Stimulated activated CD4-positive, alpha-beta T cell treated with anti-CD3 and anti-CD28 coated beads, TNF-alpha, amount 100 ng/mL, for 24 hours (primary cell): ENCODE measurements around the gene DNAJC1.

Source experiments
- DNase-seq, 3 experiments: peaks; one replicate each; pipeline ENCODE4 v3.0.0-alpha.2; 2020; ENCODE audit warnings: low read depth in 3 of 3

The DNAJC1 gene

GRCh38 chr10:21759232-21759631 is 244.3 kb downstream of the DNAJC1 start:
- no peak for DNase-seq

GRCh38 chr10:21758696-21759095 is 244.8 kb downstream of the DNAJC1 start:
- DNase-seq = no peak

- no peak for DNase-seq
Observed at GRCh38 chr10:21758239-21758638, 245.3 kb downstream of the DNAJC1 start.

- no peak for DNase-seq
Observed at GRCh38 chr10:21757185-21757901, 246.2 kb downstream of the DNAJC1 start.

GRCh38 chr10:21756707-21757106 is 246.8 kb downstream of the DNAJC1 start:
- no peak for DNase-seq

GRCh38 chr10:21754410-21755011 is 249.0 kb downstream of the DNAJC1 start:
- no peak for DNase-seq

GRCh38 chr10:21753497-21754270 is 249.8 kb downstream of the DNAJC1 start:
- no peak for DNase-seq

GRCh38 chr10:21751341-21752310 is 251.9 kb downstream of the DNAJC1 start:
- no peak for DNase-seq

GRCh38 chr10:21750424-21750823 is 253.1 kb downstream of the DNAJC1 start:
- no peak for DNase-seq

- no peak for DNase-seq
Observed at GRCh38 chr10:21749788-21750187, 253.7 kb downstream of the DNAJC1 start.

GRCh38 chr10:21747809-21748208 is 255.7 kb downstream of the DNAJC1 start:
- DNase-seq = no peak

- DNase-seq = no peak
Observed at GRCh38 chr10:21746118-21746517, 257.4 kb downstream of the DNAJC1 start.

GRCh38 chr10:21744223-21744622 is 259.3 kb downstream of the DNAJC1 start:
- DNase-seq = no peak

- DNase-seq = no peak
Observed at GRCh38 chr10:21742740-21743412, 260.7 kb downstream of the DNAJC1 start.

- DNase-seq = no peak
Observed at GRCh38 chr10:21740989-21741388, 262.5 kb downstream of the DNAJC1 start.

- DNase-seq = no peak
Observed at GRCh38 chr10:21737106-21737505, 266.4 kb downstream of the DNAJC1 start.

GRCh38 chr10:21733710-21734109 is 269.8 kb downstream of the DNAJC1 start:
- DNase-seq = no peak

GRCh38 chr10:21732067-21732772 is 271.3 kb downstream of the DNAJC1 start:
- DNase-seq = peak in 1 of 3 experiments; percentile 25

GRCh38 chr10:21728618-21729017 is 274.9 kb downstream of the DNAJC1 start:
- no peak for DNase-seq

GRCh38 chr10:21727452-21728168 is 275.9 kb downstream of the DNAJC1 start:
- DNase-seq = no peak
